Endodermal cell (in vitro differentiated cells): ENCODE data around the gene NOS1. TPM values are rescaled to one million over a fixed set of nuclear protein-coding genes. Genes with fewer than 3 reads are reported as not detected.

Source experiments
- DNase-seq: peaks from one replicate; pipeline ENCODE4 v3.0.0-alpha.2; 2017
- H3K27ac ChIP-seq: 2 replicates; pipeline ENCODE4 v1.5.1; 2013; ENCODE audit warnings: mild to moderate bottlenecking, low read depth, low read length, moderate library complexity
- H3K27me3 ChIP-seq: 2 replicates; pipeline ENCODE4 v1.6.1; 2013; ENCODE audit warnings: mild to moderate bottlenecking, low read length, moderate library complexity; ENCODE audit not compliant: insufficient read depth, control insufficient read depth, poor library complexity, severe bottlenecking
- H3K36me3 ChIP-seq: 2 replicates; pipeline ENCODE4 v1.7.0; 2013; ENCODE audit warnings: mild to moderate bottlenecking, low read length, moderate library complexity; ENCODE audit not compliant: control insufficient read depth, insufficient read depth
- H3K4me1 ChIP-seq: one replicate; pipeline ENCODE4 v1.7.0; 2013; ENCODE audit warnings: low read length; ENCODE audit not compliant: control insufficient read depth, insufficient read depth
- H3K4me3 ChIP-seq: 2 replicates; pipeline ENCODE4 v1.5.1; 2013; ENCODE audit warnings: mild to moderate bottlenecking, low read length, moderate library complexity
- H3K9ac ChIP-seq: 2 replicates; pipeline ENCODE4 v1.6.1; 2013; ENCODE audit warnings: mild to moderate bottlenecking, low read length, moderate library complexity; ENCODE audit not compliant: poor library complexity, severe bottlenecking; ENCODE audit errors: extremely low read depth
- H3K9me3 ChIP-seq: 2 replicates; pipeline ENCODE4 v1.6.1; 2013; ENCODE audit warnings: mild to moderate bottlenecking, low read length, moderate library complexity; ENCODE audit not compliant: control insufficient read depth
- H3K27ac Mint-ChIP-seq: 2 replicates; pipeline ENCODE4 v1.8.0; 2020; ENCODE audit warnings: mixed read lengths
- H3K27me3 Mint-ChIP-seq: 2 replicates; pipeline ENCODE4 v1.8.0; 2021; ENCODE audit warnings: mild to moderate bottlenecking, mixed read lengths; ENCODE audit not compliant: insufficient read depth
- H3K36me3 Mint-ChIP-seq: 2 replicates; pipeline ENCODE4 v1.8.0; 2020; ENCODE audit warnings: low read depth, mixed read lengths
- H3K4me1 Mint-ChIP-seq: 2 replicates; pipeline ENCODE4 v1.8.0; 2020; ENCODE audit warnings: mixed read lengths
- H3K4me3 Mint-ChIP-seq: 2 replicates; pipeline ENCODE4 v1.8.0; 2020; ENCODE audit warnings: mild to moderate bottlenecking, moderate library complexity, mixed read lengths
- H3K9me3 Mint-ChIP-seq: 2 replicates; pipeline ENCODE4 v1.8.0; 2020; ENCODE audit warnings: mild to moderate bottlenecking, mixed read lengths
- WGBS, 2 experiments: methylation state at CpG; one replicate each; pipeline versions ENCODE4 v1.1.5 to v1.1.7; 2013; ENCODE audit warnings: missing lambda C conversion rate in 2 of 2, mixed read lengths in 1 of 2; ENCODE audit not compliant: insufficient coverage in 1 of 2, insufficient read length in 1 of 2; 5-methylcytosine and 5-hydroxymethylcytosine counted together
- total RNA-seq, 2 donors: library from RNA; stranded (reverse); fragmentation: NEBNext Ultra II Directional in 1 of 2; extraction: Animal tissue kit (Norgen Biotek cat#: 25700) in 1 of 2; gene quantifications; 2 replicates in 1 of 2; 3 replicates in 1 of 2; pipeline ENCODE4 v1.2.1, GENCODE V29; 2021
- TF ChIP-seq, protein P1 (sequence below): fragments of 200-600 bp; sonication (generic); conservative IDR thresholded peaks from 2 replicates; pipeline ENCODE4 v1.5.0; 2021; ENCODE audit warnings: antibody characterized with exemption, mild to moderate bottlenecking

NOS1 gene
- total RNA-seq, 2 donors from 2014 or later, result 0.33 to 0.88 TPM

DNA sequence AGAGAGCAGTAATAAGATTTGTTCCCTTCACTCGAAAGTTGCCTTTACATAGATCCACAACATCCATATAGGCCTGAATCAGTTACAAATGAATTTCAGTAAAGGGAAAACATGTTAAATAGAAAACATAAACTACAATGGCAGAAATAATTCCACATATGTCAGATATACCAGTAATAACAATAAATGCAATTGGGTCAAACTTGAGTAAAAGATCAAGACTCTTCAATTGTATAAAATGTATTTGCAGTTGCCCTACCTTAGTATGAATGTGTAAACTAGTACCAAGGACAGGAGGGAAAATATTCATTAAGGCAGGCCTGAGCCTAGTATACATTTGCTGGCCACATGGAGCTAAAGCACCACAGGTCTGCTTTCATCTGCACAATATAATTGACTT lies 17.6 kb downstream of the NOS1 start:
- DNase-seq, result no peak
- H3K27me3 Mint-ChIP-seq, result no peaks in the 10 kb centered on the region
- H3K27ac ChIP-seq, result no peak overlapping the region
- H3K27ac Mint-ChIP-seq, result no peak overlapping the region
- peaks cover 4% of the 10 kb centered on the region for H3K4me1 Mint-ChIP-seq
- H3K4me3 ChIP-seq, result no peak overlapping the region
- H3K9me3 ChIP-seq, result no peaks in the 10 kb centered on the region
- no peak overlapping the region for H3K9ac ChIP-seq
- no CpG with 5 or more reads among the region's 1 CpG for WGBS, 2 experiments
- no peaks in the 10 kb centered on the region for H3K27me3 ChIP-seq
- TF ChIP-seq, protein P1, sequence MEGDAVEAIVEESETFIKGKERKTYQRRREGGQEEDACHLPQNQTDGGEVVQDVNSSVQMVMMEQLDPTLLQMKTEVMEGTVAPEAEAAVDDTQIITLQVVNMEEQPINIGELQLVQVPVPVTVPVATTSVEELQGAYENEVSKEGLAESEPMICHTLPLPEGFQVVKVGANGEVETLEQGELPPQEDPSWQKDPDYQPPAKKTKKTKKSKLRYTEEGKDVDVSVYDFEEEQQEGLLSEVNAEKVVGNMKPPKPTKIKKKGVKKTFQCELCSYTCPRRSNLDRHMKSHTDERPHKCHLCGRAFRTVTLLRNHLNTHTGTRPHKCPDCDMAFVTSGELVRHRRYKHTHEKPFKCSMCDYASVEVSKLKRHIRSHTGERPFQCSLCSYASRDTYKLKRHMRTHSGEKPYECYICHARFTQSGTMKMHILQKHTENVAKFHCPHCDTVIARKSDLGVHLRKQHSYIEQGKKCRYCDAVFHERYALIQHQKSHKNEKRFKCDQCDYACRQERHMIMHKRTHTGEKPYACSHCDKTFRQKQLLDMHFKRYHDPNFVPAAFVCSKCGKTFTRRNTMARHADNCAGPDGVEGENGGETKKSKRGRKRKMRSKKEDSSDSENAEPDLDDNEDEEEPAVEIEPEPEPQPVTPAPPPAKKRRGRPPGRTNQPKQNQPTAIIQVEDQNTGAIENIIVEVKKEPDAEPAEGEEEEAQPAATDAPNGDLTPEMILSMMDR, result no peak
- no peaks in the 10 kb centered on the region for H3K36me3 Mint-ChIP-seq
- H3K4me1 ChIP-seq, result no peaks in the 10 kb centered on the region
- H3K36me3 ChIP-seq, result no peaks in the 10 kb centered on the region
- H3K4me3 Mint-ChIP-seq, result no peak overlapping the region
- H3K9me3 Mint-ChIP-seq, result peaks cover 6% of the 10 kb centered on the region

DNA sequence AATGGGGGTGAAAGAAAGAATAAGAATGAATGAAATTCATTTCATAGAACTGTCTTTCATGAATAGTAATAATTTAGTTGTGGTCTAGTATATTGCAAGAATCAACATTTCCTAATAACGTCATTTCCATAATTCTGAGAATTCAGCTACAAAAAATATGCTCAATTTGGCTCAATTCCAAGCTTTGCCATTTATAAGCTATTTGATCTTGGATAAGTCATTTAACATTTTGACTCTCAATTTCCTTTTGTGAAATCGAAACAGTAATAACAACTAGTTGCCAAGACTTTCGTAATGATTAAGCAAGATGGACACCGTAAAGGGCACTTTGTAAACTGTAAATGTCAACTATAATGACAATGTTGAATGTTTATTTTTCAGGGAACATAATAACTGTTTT lies 18.1 kb downstream of the NOS1 start:
- H3K9me3 Mint-ChIP-seq, result peaks cover 6% of the 10 kb centered on the region
- Histone ChIP-seq H3K4me3 (no peak overlapping the region), H3K36me3 (no peaks in the 10 kb centered on the region), H3K9ac (no peak overlapping the region), H3K27me3 (no peaks in the 10 kb centered on the region), H3K27ac (no peak overlapping the region), H3K4me1 (no peaks in the 10 kb centered on the region), H3K9me3 (no peaks in the 10 kb centered on the region)
- TF ChIP-seq, protein P1, result no peak
- H3K4me1 Mint-ChIP-seq, result peaks cover 6% of the 10 kb centered on the region
- no peak for DNase-seq
- no peaks in the 10 kb centered on the region for H3K36me3 Mint-ChIP-seq
- no peak overlapping the region for H3K27ac Mint-ChIP-seq
- H3K4me3 Mint-ChIP-seq, result no peak overlapping the region
- 70% methylated on average over 4 of the region's 4 CpGs; no CpG with 5 or more reads in 1 of the 2 experiments for WGBS, 2 experiments
- H3K27me3 Mint-ChIP-seq, result no peaks in the 10 kb centered on the region

DNA sequence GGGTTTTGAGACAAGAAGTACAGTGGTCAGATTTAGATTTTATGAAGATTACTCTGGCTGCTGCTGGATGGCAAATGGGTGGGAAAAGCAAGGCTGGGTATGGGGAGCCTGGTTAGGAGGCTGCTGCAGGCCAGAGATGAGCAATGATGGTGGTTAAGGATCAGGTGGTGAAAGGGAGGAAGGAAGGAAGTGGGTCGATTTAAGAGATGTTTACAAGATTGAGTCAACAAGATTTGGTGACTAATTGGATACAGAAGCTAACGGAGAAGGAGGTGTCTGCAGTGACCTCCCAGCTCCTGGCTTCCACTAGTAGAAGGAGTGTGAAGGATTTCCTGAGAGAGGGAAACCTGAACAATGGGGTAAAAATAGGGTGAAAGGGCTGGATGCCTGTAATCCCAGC lies 18.7 kb downstream of the NOS1 start:
- Mint-ChIP-seq H3K27me3 (no peaks in the 10 kb centered on the region), H3K27ac (no peak overlapping the region), H3K4me1 (peaks cover 6% of the 10 kb centered on the region), H3K36me3 (no peaks in the 10 kb centered on the region), H3K9me3 (peaks cover 6% of the 10 kb centered on the region), H3K4me3 (no peak overlapping the region)
- no peak overlapping the region for H3K27ac ChIP-seq
- TF ChIP-seq, protein P1, result no peak
- H3K4me3 ChIP-seq, result no peak overlapping the region
- no peak overlapping the region for H3K9ac ChIP-seq
- no peaks in the 10 kb centered on the region for H3K36me3 ChIP-seq
- no peak for DNase-seq
- WGBS, 2 experiments, result 51 to 56% methylated on average over 2 of the region's 2 CpGs
- no peaks in the 10 kb centered on the region for H3K27me3 ChIP-seq
- no peaks in the 10 kb centered on the region for H3K9me3 ChIP-seq
- no peaks in the 10 kb centered on the region for H3K4me1 ChIP-seq
